Upper lobe of left lung (tissue), 4 donors: ENCODE measurements around the gene GABRB2.

ENCODE experiments used
- CTCF ChIP-seq, 6 experiments: fragments of 450-650 bp in 4 of 6; fragments of 200-600 bp in 2 of 6; sonication (generic) in 2 of 6; IDR thresholded peaks; one replicate each; pipeline ENCODE4 v1.5.1; 2016 to 2019; ENCODE audit warnings: antibody characterized with exemption in 6 of 6
- EP300 ChIP-seq, 4 donors: sonication (generic); formaldehyde crosslinking; IDR thresholded peaks; one replicate each; pipeline ENCODE4 v1.5.1; 2017; ENCODE audit warnings: antibody characterized with exemption in 4 of 4, control low read depth in 2 of 4
- POLR2AphosphoS5 ChIP-seq, 2 donors: sonication (generic); formaldehyde crosslinking; IDR thresholded peaks; one replicate each; pipeline ENCODE4 v1.5.1; 2017; ENCODE audit warnings: antibody characterized with exemption in 2 of 2

DNA sequence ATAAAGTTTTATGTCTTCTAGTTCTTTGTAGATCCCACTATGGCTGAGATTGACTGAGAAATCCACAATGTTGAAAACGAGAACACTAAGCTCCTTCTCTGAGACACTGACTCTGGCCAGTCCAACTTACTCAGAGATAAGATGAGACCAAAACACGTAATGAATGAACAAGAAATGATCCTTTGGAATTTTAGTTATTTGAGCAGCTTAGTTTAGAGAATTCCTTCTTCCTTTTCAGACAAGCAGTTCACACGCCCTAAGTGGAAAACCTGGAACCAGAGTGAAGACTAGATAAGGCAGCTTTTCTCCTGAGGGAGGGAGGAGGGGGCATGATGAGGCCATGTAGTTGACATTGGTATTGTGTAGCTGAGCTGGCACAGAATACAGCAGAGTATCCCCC lies 139.6 kb downstream of the GABRB2 start:
- TF ChIP-seq CTCF (IDR thresholded peaks at IDR 0.05) (no peak), EP300 (IDR thresholded peaks at IDR 0.05) (no peak), POLR2AphosphoS5 (IDR thresholded peaks at IDR 0.05) (no peak)
